GM23248 (cell line): ENCODE data around the gene GPX4.

ENCODE experiments used
- EZH2 ChIP-seq: fragments of 200-600 bp; sonication (generic); IDR thresholded peaks from 2 replicates; pipeline ENCODE4 v1.6.1; 2018; ENCODE audit warnings: antibody characterized with exemption, mild to moderate bottlenecking; ENCODE audit not compliant: insufficient read depth, poor library complexity, severe bottlenecking
- EZH2phosphoT487 ChIP-seq: fragments of 200-600 bp; sonication (generic); IDR thresholded peaks from 2 replicates; pipeline ENCODE4 v1.6.1; 2018; ENCODE audit warnings: antibody characterized with exemption, moderate library complexity, mild to moderate bottlenecking, low read depth; ENCODE audit not compliant: insufficient read depth

DNA sequence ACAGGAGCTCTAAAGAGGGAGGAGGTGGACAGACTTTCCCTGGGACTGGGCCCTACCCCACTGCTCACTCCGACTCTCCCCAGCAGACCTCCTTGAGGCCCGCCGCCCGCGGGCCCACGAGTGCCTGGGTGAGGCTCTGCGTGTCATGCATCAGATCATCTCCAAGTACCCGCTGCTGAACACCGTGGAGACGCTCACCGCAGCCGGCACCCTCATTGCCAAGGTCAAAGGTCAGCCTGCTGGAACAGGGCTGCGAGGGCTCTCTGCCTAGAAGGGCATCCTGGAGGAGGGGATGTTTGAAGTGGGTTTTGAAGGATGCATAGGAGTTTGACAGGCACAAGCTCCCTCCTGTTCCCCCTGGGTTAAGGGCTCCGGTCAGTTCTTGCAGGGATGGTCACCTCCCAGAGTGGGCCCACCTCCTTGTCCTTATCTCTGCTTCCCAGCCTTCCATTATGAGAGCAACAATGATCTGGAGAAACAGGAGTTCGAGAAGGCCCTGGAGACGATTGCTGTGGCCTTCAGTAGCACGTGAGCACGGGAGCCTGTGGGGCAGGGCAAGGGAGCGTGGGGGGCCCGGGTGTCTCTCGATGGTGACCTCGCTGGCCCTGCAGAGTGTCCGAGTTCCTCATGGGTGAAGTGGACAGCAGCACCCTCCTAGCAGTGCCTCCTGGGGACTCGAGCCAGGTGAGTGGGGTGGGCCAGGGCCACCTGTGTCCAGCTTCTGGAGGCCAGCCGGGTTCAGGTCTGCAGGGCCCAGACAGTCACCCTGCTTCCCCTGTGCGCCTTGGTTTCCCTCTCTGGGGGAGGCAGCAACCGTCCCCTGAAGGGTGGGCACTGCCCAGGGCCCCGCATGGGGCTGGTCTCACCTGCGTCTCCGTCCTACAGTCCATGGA is 30.5 kb upstream of the GPX4 start:
- TF ChIP-seq EZH2 (no peak), EZH2phosphoT487 (no peak)
